Vagina (tissue), 2 donors: ENCODE measurements around the gene ARFIP1.

ENCODE experiments used
- POLR2A ChIP-seq, 2 donors: fragments of 450-650 bp; IDR thresholded peaks; one replicate each; pipeline ENCODE4 v1.6.1; 2017; ENCODE audit warnings: antibody characterized with exemption in 2 of 2, mild to moderate bottlenecking in 2 of 2, moderate library complexity in 2 of 2
- POLR2AphosphoS5 ChIP-seq, 2 donors: sonication (generic); formaldehyde crosslinking; IDR thresholded peaks; one replicate each; pipeline ENCODE4 v1.9.0; 2017; ENCODE audit warnings: antibody characterized with exemption in 2 of 2, mild to moderate bottlenecking in 2 of 2, low read depth in 1 of 2; ENCODE audit not compliant: insufficient read depth in 1 of 2
- TF ChIP-seq, protein P1 (sequence below), 3 experiments: fragments of 450-650 bp in 2 of 3; fragments of 200-600 bp in 1 of 3; sonication (generic) in 1 of 3; IDR thresholded peaks; one replicate each; pipeline ENCODE4 v1.5.1; 2017 to 2019; ENCODE audit warnings: antibody characterized with exemption in 3 of 3, mild to moderate bottlenecking in 2 of 3, moderate library complexity in 2 of 3

DNA sequence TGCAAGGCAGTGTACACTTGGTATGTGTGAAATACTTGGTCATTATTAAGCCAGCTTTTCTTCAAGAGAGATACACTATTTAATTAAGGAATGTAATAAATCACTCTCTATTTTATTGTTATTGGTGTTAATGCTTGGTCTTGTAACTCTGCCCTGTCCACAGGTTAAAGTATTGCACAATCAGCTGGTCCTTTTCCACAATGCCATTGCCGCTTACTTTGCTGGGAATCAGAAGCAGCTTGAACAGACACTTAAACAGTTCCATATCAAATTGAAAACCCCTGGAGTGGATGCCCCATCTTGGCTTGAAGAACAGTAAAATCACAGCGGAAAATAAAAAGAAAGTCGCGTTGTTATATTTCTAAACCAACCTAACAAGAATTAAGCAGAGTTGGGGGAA is 130.1 kb downstream of the ARFIP1 start:
- TF ChIP-seq, protein P1, sequence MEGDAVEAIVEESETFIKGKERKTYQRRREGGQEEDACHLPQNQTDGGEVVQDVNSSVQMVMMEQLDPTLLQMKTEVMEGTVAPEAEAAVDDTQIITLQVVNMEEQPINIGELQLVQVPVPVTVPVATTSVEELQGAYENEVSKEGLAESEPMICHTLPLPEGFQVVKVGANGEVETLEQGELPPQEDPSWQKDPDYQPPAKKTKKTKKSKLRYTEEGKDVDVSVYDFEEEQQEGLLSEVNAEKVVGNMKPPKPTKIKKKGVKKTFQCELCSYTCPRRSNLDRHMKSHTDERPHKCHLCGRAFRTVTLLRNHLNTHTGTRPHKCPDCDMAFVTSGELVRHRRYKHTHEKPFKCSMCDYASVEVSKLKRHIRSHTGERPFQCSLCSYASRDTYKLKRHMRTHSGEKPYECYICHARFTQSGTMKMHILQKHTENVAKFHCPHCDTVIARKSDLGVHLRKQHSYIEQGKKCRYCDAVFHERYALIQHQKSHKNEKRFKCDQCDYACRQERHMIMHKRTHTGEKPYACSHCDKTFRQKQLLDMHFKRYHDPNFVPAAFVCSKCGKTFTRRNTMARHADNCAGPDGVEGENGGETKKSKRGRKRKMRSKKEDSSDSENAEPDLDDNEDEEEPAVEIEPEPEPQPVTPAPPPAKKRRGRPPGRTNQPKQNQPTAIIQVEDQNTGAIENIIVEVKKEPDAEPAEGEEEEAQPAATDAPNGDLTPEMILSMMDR (IDR thresholded peaks at IDR 0.05): no peak
- TF ChIP-seq POLR2AphosphoS5 (IDR thresholded peaks at IDR 0.05; ENCODE audit: insufficient read depth in 1 of 2, low read depth in 1 of 2): no peak
- no peak for TF ChIP-seq POLR2A (IDR thresholded peaks at IDR 0.05)
